GM12878 (cell line): ENCODE results near the gene PDE11A. TPM values are rescaled to one million over a fixed set of nuclear protein-coding genes. Genes with fewer than 3 reads are reported as not detected.

Experiments used
- CBFB ChIP-seq: IDR thresholded peaks from 2 replicates; pipeline ENCODE4 v1.6.1; 2016; ENCODE audit warnings: antibody characterized with exemption, low read depth
- CHD4 ChIP-seq: fragments of 200-600 bp; sonication (generic); IDR thresholded peaks from 2 replicates; pipeline ENCODE4 v1.6.1; 2016; ENCODE audit warnings: mild to moderate bottlenecking
- EP300 ChIP-seq, 2 experiments: fragments of 150-350 bp in 1 of 2; IDR thresholded peaks; 2 replicates each; pipeline ENCODE4 v1.6.1; 2011 to 2012; ENCODE audit warnings: low read depth in 2 of 2, low read length in 2 of 2, borderline replicate concordance in 1 of 2, improper control_type of control experiment in 1 of 2, inconsistent platforms in 1 of 2; ENCODE audit not compliant: control insufficient read depth in 1 of 2
- ETV6 ChIP-seq, 2 experiments: fragments of 450-650 bp in 1 of 2; IDR thresholded peaks in 1 of 2; conservative IDR thresholded peaks in 1 of 2; 2 replicates each; pipeline ENCODE4 v1.6.1; 2014; ENCODE audit warnings: antibody characterized with exemption in 1 of 2, borderline replicate concordance in 1 of 2, low read depth in 1 of 2, mild to moderate bottlenecking in 1 of 2, moderate library complexity in 1 of 2
- FOXK2 ChIP-seq: fragments of 450-650 bp; IDR thresholded peaks from 2 replicates; pipeline ENCODE4 v1.6.1; 2017; ENCODE audit warnings: mild to moderate bottlenecking, moderate library complexity
- GABPA ChIP-seq: IDR thresholded peaks from 2 replicates; pipeline ENCODE4 v1.6.1; 2014; ENCODE audit warnings: antibody characterized with exemption, low read depth, mild to moderate bottlenecking, inconsistent platforms
- MXI1 ChIP-seq: fragments of 150-350 bp; IDR thresholded peaks from 2 replicates; pipeline ENCODE4 v1.6.1; 2011; ENCODE audit warnings: low read depth, mild to moderate bottlenecking, inconsistent platforms, low read length, improper control_type of control experiment
- NR2C2 ChIP-seq: IDR thresholded peaks from 2 replicates; pipeline ENCODE4 v1.6.1; 2011; ENCODE audit warnings: borderline replicate concordance, low read depth; ENCODE audit not compliant: control insufficient read depth, insufficient read length
- NRF1 ChIP-seq: conservative IDR thresholded peaks from 2 replicates; pipeline ENCODE4 v1.6.1; 2011; ENCODE audit warnings: mild to moderate bottlenecking, low read depth, low read length, improper control_type of control experiment
- POLR2A ChIP-seq: IDR thresholded peaks from 2 replicates; pipeline ENCODE4 v1.6.1; 2011; ENCODE audit warnings: low read depth, mild to moderate bottlenecking, low read length
- POLR2AphosphoS5 ChIP-seq: IDR thresholded peaks from 2 replicates; pipeline ENCODE4 v1.6.1; 2011; ENCODE audit warnings: mild to moderate bottlenecking, low read length, inconsistent platforms
- RCOR1 ChIP-seq: conservative IDR thresholded peaks from 2 replicates; pipeline ENCODE4 v1.6.1; 2012; ENCODE audit warnings: low read depth, low read length, improper control_type of control experiment
- RELA ChIP-seq: fragments of 450-650 bp; IDR thresholded peaks from 2 replicates; pipeline ENCODE4 v1.8.0; 2014; ENCODE audit warnings: borderline replicate concordance; ENCODE audit not compliant: partially characterized antibody
- RFX5 ChIP-seq: IDR thresholded peaks from 2 replicates; pipeline ENCODE4 v1.6.1; 2011; ENCODE audit warnings: low read depth, low read length, improper control_type of control experiment
- SMARCA5 ChIP-seq: fragments of 450-650 bp; IDR thresholded peaks from 2 replicates; pipeline ENCODE4 v1.6.1; 2017; ENCODE audit warnings: mild to moderate bottlenecking
- SPI1 ChIP-seq: IDR thresholded peaks from 2 replicates; pipeline ENCODE4 v1.6.1; 2011; ENCODE audit warnings: low read depth, mild to moderate bottlenecking, low read length, moderate library complexity, borderline replicate concordance; ENCODE audit not compliant: insufficient read depth
- SRF ChIP-seq, 2 experiments: IDR thresholded peaks; 2 replicates each; pipeline ENCODE4 v1.6.1; 2011; ENCODE audit warnings: low read depth in 2 of 2, low read length in 2 of 2, mild to moderate bottlenecking in 1 of 2, moderate library complexity in 1 of 2
- ZNF384 ChIP-seq: IDR thresholded peaks from 2 replicates; pipeline ENCODE4 v1.6.1; 2012; ENCODE audit warnings: low read depth, mild to moderate bottlenecking, low read length, improper control_type of control experiment, borderline replicate concordance
- ZSCAN29 ChIP-seq: fragments of 450-650 bp; IDR thresholded peaks from 2 replicates; pipeline ENCODE4 v1.6.1; 2017; ENCODE audit warnings: mild to moderate bottlenecking, moderate library complexity
- ZZZ3 ChIP-seq: IDR thresholded peaks from 2 replicates; pipeline ENCODE4 v1.6.1; 2011; ENCODE audit warnings: low read depth; ENCODE audit not compliant: control insufficient read depth, insufficient read length
- polyA plus RNA-seq, 11 experiments: library from polyadenylated mRNA; depleted of rRNA in 4 of 11; unstranded in 6 of 11; stranded (reverse) in 5 of 11; fragments of >200 nt; fragmentation: Nextera tagmentation in 4 of 11; fragmentation: Illumina TruSeq in 1 of 11; extraction: Ambion mirVana in 4 of 11; extraction: Trizol in 1 of 11; gene quantifications; 1 replicate in 1 of 11; 2 replicates in 10 of 11; pipeline versions ENCODE4 v1.2.1 to v1.2.3, GENCODE V29; 2011 to 2016; ENCODE audit warnings: inconsistent platforms in 2 of 11, missing spikeins in 2 of 11, low read depth in 1 of 11
- total RNA-seq, 4 experiments: library from RNA; depleted of rRNA in 3 of 4; stranded (reverse); fragments of >200 nt in 3 of 4; fragmentation: Illumina TruSeq in 1 of 4; extraction: Trizol in 1 of 4; gene quantifications; 2 replicates each; pipeline versions ENCODE4 v1.2.1 to v1.2.3, GENCODE V29; 2013 to 2021
- TF ChIP-seq, protein P1 (sequence below): fragments of 450-650 bp; IDR thresholded peaks from 2 replicates; pipeline ENCODE4 v1.6.1; 2018; ENCODE audit warnings: mild to moderate bottlenecking, low read depth, moderate library complexity; ENCODE audit not compliant: partially characterized antibody
- TF ChIP-seq, protein P2 (sequence below): IDR thresholded peaks from 2 replicates; pipeline ENCODE4 v1.6.1; 2011; ENCODE audit warnings: low read depth, mild to moderate bottlenecking, low read length, moderate library complexity, borderline replicate concordance; ENCODE audit errors: extremely low read depth
- TF ChIP-seq, protein P3 (sequence below): fragments of 450-650 bp; formaldehyde crosslinking; IDR thresholded peaks from 2 replicates; pipeline ENCODE4 v1.5.0; 2022; ENCODE audit warnings: mild to moderate bottlenecking, missing genetic modification characterization

The PDE11A gene
- total and polyA plus RNA-seq, 10 of the 15 experiments (the other 5 are each of a cell fraction or from before 2014, with no cell fraction given), result 0.01 to 0.17 (median 0.06) TPM; not detected in 5

DNA sequence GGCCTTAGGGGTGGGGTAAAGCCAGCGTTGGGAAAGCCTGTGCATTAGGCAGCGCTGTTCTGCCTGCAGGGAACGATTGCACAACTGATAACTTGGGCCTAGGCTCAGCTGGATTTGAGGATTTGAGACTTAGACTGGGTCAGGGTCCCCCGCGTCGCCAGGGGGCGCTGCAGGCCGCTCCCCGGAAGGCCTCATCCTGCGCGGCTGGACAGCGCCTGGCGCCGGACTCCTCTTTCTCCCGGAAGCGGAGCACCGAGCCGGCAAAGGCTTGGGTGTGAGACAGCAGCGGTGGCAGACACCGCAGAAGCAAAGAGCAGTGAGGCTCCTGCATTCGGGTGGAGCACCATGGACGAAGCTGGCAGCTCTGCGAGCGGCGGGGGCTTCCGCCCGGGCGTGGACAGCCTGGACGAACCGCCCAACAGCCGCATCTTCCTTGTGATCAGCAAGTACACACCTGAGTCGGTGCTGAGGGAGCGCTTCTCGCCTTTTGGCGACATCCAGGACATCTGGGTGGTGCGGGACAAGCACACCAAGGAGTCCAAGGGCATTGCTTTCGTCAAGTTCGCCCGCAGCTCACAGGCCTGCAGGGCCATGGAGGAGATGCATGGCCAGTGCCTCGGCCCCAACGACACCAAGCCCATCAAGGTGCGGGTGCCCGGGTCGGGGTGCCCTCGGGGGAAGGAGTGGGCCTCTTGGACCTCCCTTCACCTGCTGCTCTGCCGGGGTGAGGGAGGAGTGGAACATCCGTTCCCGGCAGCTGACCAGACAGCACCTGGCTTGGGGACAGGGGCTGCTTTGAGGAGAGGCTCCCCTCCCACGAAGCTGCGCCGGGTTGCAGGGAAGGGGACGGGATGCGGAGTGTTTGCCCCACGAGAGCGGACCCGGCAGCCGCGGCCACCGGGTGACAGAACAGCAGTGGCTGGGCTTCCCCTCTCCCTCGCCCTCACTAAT, 39.9 kb upstream of the PDE11A start, which contains the start of gene RBM45 (continued):
- TF ChIP-seq, protein P1, sequence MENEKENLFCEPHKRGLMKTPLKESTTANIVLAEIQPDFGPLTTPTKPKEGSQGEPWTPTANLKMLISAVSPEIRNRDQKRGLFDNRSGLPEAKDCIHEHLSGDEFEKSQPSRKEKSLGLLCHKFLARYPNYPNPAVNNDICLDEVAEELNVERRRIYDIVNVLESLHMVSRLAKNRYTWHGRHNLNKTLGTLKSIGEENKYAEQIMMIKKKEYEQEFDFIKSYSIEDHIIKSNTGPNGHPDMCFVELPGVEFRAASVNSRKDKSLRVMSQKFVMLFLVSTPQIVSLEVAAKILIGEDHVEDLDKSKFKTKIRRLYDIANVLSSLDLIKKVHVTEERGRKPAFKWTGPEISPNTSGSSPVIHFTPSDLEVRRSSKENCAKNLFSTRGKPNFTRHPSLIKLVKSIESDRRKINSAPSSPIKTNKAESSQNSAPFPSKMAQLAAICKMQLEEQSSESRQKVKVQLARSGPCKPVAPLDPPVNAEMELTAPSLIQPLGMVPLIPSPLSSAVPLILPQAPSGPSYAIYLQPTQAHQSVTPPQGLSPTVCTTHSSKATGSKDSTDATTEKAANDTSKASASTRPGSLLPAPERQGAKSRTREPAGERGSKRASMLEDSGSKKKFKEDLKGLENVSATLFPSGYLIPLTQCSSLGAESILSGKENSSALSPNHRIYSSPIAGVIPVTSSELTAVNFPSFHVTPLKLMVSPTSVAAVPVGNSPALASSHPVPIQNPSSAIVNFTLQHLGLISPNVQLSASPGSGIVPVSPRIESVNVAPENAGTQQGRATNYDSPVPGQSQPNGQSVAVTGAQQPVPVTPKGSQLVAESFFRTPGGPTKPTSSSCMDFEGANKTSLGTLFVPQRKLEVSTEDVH, result no peak
- TF ChIP-seq FOXK2 (no peak), CHD4 (no peak), ZNF384 (no peak), RCOR1 (peak; percentile 91; the same call in 1 of the 2 replicates), NRF1 (0 out of 2 replicates have a peak, but pooled peaks have one; percentile 18), SMARCA5 (peak; percentile 95), EP300 (IDR thresholded peaks at IDR 0.05; ENCODE audit: borderline replicate concordance in 1 of 2, control insufficient read depth in 1 of 2, low read depth in 2 of 2, low read length in 2 of 2) (peak; percentile 21 to 34; a peak in 1 of 4 replicates), MXI1 (peak; percentile 85), NR2C2 (no peak), RELA (no peak), GABPA (peak; percentile 85), SPI1 (no peak), ETV6 (conservative IDR thresholded peaks at IDR 0.05 in 1 of 2, IDR thresholded peaks at IDR 0.05 in 1 of 2; ENCODE audit: borderline replicate concordance in 1 of 2, low read depth in 1 of 2) (no peak), CBFB (0 out of 2 replicates have a peak, but pooled peaks have one; percentile 25), SRF (IDR thresholded peaks at IDR 0.05; ENCODE audit: low read depth in 2 of 2, low read length in 2 of 2) (0 out of 4 replicates have a peak, but pooled peaks of 1 of the 2 experiments have one; percentile 34), POLR2A (peak; percentile 96), RFX5 (peak; percentile 41; the same call in 1 of the 2 replicates), ZSCAN29 (no peak), ZZZ3 (no peak), POLR2AphosphoS5 (peak; percentile 92)
- TF ChIP-seq, protein P2, sequence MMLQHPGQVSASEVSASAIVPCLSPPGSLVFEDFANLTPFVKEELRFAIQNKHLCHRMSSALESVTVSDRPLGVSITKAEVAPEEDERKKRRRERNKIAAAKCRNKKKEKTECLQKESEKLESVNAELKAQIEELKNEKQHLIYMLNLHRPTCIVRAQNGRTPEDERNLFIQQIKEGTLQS, result no peak
- TF ChIP-seq, protein P3, sequence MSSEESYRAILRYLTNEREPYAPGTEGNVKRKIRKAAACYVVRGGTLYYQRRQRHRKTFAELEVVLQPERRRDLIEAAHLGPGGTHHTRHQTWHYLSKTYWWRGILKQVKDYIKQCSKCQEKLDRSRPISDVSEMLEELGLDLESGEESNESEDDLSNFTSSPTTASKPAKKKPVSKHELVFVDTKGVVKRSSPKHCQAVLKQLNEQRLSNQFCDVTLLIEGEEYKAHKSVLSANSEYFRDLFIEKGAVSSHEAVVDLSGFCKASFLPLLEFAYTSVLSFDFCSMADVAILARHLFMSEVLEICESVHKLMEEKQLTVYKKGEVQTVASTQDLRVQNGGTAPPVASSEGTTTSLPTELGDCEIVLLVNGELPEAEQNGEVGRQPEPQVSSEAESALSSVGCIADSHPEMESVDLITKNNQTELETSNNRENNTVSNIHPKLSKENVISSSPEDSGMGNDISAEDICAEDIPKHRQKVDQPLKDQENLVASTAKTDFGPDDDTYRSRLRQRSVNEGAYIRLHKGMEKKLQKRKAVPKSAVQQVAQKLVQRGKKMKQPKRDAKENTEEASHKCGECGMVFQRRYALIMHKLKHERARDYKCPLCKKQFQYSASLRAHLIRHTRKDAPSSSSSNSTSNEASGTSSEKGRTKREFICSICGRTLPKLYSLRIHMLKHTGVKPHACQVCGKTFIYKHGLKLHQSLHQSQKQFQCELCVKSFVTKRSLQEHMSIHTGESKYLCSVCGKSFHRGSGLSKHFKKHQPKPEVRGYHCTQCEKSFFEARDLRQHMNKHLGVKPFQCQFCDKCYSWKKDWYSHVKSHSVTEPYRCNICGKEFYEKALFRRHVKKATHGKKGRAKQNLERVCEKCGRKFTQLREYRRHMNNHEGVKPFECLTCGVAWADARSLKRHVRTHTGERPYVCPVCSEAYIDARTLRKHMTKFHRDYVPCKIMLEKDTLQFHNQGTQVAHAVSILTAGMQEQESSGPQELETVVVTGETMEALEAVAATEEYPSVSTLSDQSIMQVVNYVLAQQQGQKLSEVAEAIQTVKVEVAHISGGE (CRISPR knock-in tag), result no peak
